GM21786 (cell line): ENCODE measurements around the gene ZMYND11.
"Not testable (repeated sequence)": the region's sequence is repeated elsewhere in the genome, so short reads cannot be mapped to it uniquely, and the experiment has no call there.

ENCODE experiments used
- ATAC-seq: cut with Tn5 transposase; IDR thresholded peaks from one replicate; pipeline ENCODE4 v1.9.1; 2021; ENCODE audit not compliant: unreplicated experiment

ZMYND11 gene

DNA sequence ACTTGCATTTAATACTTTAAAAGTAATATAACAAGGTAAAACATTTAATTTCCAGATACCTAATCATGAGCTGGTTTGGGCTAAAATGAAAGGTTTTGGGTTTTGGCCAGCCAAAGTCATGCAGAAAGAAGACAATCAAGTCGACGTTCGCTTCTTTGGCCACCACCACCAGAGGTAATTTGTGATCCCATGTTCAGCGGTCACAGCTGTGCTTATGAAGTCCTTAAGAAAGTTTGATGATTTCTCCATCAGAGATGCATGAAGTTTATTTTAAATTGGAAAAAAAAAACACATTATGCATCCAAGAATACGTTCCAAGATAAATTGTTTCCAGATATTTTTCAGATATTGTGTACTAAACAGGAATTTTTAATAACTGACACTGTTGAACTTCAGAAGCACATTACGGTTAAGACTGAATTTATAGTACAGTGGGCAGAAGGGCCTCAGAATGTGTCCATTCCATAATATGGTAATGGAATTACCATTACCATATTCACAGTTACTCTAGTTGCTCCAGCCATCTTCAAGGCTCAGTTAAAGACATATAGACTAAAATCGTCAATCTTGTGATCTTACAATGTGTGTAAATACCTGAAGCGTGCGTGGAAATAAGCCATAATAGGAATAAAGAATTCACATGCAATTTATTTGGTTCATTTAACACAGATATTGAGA is 106.8 kb downstream of the ZMYND11 start:
- ATAC-seq = no peak

DNA sequence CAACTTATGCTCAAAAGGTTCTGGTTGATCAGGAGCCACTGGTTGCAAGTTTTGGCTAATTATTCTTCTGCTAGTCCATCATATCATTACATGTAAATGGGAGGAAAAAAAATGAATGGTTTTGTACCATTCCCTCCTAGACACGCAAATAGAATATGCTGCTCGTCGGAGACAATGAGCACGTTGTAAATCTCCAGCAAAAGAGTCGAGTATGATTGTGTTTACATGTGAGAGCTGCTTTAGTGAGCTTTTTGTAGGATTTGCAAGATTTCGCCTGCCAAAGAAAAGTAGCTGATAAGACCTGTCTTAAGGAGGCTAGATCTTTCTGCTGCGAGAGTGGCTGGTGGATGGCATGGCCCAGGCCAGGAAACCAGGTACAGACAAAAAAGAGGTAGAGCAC is 109.0 kb downstream of the ZMYND11 start:
- ATAC-seq = no peak

DNA sequence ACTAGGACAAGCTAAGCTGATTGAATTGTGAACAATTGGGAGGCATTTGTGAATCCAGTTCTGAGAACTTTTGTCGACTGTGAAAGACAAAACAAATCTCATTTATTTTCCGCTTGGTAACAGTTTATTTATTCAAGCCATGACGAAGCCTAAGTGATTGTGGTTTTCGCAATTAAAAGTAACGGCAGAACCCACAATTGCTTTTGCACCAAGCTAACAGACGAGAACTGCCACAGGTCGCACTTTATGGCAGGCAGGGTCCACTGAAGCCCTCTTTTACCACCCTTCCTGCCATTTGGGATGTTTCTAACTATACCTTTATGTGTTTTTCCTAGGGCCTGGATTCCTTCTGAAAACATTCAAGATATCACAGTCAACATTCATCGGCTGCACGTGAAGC is 111.2 kb downstream of the ZMYND11 start:
- no peak for ATAC-seq

DNA sequence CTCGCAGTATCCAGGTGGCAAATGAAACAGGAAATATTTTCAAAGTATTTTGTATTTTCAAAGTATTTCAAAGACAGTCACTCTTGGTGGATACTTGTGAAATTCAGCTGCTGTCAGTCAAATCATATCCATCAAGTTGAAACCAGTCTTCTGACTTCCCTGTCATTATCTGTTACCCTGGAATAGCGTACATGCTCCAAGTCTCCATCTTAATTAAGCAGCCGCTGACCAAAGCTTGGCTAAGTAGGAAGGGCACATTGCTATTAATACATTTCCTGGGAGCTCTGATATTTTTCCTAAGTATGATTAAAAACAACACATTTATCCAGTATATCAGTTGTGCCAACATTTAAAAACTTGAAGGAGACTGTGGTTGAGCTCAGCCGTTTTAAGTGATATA is 112.2 kb downstream of the ZMYND11 start:
- no peak for ATAC-seq

DNA sequence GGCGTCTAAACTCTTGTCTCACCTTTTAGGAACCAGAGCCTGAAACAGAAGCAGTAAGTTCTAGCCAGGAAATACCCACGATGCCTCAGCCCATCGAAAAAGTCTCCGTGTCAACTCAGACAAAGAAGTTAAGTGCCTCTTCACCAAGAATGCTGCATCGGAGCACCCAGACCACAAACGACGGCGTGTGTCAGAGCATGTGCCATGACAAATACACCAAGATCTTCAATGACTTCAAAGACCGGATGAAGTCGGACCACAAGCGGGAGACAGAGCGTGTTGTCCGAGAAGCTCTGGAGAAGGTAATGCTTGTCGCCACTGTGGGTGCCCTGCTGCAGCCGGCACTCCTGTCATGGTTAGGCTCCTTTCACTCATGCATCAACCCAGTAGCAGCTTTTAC is 113.1 kb downstream of the ZMYND11 start:
- no peak for ATAC-seq

DNA sequence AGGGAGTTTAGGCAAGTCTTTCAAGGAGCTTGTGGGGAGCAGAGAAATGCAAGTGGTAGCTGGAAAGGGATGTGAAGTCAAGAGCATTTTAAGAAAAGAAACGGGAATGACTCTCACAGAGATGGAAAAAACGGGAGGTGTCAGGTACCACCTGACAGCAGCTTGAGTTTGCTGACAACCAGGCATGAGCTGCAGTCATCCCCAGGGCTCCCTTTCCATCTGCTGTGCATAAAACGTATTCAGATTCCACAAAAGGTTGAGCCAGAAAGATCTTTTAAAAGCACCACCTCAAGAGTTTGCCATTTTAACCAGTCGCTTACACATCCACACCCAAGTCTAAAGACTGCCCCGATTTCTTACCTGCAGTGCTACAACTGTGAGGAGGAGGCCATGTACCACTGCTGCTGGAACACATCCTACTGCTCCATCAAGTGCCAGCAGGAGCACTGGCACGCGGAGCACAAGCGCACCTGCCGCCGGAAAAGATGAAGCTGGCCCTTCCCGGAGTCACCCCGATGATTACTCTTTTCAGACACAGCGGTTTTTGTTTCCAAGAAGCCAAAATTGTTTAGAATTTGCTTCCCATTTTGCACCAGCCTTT is 116.8 kb downstream of the ZMYND11 start:
- no peak for ATAC-seq

DNA sequence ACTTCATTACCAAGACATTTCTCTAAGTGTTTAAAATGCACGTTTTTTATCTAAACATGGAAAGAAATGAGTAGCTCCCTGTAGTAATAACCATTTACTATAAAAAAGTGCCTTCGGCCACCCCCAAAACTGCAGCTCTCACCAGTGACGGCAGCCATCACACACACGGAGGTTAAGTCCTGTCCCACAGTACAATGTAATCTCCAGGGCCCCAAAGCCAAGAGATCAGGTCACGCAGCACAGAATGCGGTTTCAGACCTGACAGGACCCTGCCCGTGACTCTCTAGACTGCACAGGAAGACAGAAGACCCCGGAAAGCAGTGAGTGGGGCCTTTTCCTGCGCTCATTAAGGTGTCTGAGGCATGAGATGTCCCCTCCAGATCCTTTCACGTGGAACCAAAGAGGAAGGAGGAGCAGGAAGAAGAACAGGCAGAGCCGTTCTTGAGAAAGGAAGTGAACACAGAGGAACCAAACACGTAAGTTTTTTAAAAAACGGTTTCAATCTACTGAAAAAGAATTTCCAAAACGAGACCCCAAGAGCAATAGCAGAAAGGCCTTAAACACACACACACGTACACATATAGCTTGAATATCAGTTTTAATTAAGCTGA is 125.7 kb downstream of the ZMYND11 start:
- no peak for ATAC-seq

DNA sequence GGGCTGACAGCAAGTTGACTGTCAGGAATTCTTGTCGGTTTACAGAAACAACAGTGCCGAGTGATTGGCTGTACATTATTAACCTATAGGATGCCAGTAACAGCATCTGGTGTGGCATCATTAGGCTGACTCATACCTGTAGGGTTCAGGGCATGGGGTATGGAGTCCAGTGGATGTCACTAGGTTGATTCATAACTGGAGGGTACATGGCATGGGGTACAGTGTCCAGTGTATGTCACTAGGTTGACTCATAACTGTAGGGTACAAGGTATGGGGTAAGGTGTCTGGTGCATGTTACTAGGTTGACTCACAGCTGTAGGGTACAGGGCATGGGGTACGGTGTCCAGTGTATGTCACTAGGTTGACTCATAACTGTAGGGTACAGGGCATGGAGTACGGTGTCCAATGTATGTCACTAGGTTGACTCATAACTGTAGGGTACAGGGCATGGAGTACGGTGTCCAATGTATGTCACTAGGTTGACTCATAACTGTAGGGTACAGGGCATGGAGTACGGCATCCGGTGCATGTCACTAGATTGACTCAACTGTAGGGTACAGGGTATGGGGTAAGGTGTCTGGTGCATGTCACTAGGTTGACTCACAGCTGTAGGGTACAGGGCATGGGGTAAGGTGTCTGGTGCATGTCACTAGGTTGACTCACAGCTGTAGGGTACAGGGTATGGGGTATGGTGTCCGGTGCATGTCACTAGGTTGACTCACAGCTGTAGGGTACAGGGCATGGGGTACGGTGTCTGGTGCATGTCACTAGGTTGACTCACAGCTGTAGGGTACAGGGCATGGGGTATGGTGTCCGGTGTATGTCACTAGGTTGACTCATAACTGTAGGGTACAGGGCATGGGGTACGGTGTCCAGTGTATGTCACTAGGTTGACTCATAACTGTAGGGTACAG is 129.2 kb downstream of the ZMYND11 start:
- not testable (repeated sequence) for ATAC-seq

DNA sequence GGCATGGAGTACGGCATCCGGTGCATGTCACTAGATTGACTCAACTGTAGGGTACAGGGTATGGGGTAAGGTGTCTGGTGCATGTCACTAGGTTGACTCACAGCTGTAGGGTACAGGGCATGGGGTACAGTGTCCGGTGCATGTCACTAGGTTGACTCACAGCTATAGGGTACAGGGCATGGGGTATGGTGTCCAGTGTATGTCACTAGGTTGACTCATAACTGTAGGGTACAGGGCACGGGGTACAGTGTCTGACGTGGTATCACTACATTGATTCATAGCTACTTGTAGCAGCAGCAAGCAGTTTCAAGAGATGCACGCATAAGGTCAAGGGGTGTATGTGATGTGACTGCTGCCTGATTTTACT is 129.8 kb downstream of the ZMYND11 start:
- ATAC-seq = not testable (repeated sequence)

DNA sequence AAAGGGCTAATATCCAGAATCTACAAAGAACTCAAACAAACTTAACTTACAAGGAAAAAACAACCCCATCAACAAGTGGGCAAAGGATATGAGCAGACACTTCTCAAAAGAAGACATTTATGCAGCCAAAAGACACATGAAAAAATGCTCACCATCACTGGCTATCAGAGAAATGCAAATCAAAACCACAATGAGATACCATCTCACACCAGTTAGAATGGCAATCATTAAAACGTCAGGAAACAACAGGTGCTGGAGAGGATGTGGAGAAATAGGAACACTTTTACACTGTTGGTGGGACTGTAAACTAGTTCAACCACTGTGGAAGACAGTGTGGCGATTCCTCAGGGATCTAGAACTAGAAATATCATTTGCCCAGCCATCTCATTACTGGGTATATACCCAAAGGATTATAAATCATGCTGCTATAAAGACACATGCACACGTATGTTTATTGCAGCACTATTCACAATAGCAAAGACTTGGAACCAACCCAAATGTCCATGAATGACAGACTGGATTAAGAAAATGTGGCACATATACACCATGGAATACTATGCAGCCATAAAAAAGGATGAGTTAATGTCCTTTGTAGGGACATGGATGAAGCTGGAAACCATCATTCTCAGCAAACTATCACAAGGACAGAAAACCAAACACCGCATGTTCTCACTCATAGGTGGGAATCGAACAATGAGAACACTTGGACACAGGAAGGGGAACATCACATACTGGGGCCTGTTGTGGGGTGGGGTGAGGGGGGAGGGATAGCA is 130.7 kb downstream of the ZMYND11 start:
- not testable (repeated sequence) for ATAC-seq

DNA sequence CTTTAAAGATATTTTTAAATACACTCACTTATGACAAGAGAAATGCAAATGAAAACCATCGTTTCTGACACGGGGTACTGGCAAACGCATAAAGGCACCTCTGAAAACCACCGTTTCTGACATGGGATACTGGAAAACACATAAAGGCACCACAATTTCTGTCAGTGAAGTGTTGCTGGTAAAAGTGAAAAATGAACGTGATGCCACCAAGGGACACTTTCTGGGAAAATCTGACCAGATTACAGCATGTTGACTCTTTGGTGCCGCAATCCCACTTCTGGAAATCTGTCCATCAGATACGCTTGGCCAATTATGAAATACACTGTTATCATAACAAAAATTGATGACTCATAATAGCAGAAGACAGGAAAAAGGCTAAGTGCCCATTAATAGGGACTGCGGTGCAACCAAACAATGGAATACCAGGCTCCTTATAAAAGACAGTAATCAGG is 131.7 kb downstream of the ZMYND11 start:
- no peak for ATAC-seq

DNA sequence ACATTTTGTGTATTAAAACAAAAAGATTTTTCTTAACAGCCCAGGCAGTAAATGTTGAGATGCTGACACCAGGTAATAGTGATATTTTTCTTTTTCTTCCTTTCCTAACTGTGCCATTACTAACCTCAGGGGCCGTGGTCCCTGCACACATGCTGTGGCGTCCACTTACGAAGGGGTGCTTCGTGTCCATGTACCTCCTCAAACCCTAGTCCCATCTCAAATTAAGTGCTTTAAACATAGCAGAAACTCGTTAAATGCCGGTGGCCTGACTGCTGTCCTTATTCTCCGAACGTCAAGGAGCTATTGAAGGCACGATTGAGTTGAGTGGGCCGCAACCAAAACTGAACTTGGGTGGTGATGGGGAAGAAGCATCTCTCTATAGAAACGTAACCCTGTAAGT is 132.4 kb downstream of the ZMYND11 start:
- no peak for ATAC-seq

DNA sequence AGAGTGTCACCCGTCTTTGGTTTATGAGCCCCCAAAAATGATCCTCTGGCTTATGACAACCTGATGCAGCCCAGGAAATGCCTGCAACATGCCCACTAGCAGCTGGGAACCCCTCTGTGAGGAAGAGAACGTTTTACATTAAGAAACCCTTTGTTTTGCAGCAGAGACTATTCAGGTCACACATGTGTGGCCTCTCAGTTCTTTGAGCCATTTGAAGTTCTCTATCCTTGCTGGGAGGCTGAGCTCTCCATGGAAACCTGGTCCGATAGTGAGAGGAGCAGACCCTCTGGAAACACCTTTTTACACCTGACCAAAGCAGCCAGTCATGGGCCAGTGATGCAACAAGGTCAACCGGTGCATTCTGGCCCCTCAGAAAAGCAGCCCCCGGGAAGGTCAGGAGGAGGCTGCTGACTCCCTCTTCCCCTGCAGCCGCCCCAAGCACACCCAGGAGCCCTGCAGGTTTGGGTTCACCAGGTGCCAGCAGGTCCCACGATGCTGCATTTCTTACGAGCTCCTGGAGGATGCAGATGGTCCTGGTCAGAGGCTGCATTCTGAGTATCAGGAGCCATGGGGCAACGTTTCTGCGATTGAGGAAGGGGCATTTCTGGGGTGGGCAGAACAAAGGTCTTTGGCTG is 134.3 kb downstream of the ZMYND11 start:
- ATAC-seq = no peak

DNA sequence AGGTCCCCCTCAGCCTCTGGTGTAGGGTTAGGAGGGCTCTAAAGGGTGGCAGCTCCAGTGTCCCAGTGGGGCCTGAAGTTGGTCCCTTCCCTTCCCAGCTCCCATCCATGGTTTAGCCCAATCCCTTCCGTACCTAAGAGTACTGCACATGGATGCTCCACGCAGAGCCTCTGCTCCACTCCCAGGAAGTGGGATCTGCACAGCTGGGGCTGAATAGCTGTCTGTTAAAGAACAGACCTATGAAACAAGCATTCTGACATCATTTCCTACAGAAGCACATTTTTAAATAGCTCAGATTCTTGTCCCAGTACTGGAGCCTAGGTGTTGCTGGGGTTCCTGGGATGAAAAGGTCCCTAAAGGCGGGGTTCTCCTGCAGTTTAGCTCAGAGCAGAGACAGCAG is 135.9 kb downstream of the ZMYND11 start:
- no peak for ATAC-seq

DNA sequence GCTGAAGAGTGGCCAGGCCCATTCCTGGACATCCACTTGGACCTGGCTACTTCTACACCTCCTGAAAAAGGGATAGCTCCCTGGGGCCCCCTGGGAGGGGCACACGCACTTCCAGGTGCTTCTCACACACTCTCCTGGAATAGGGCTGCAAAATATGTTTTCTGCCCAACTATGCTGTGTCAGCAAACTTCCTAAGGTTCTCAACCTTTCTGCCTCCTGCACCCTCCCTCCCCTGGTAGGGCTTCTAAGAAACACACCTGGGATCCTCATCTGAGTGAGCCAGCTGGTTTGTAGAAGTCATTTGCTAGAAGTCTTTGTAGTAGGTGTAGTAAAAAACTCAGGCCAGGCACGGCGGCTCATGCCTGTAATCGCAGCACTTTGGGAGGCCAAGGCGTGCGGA is 136.5 kb downstream of the ZMYND11 start:
- ATAC-seq = no peak

DNA sequence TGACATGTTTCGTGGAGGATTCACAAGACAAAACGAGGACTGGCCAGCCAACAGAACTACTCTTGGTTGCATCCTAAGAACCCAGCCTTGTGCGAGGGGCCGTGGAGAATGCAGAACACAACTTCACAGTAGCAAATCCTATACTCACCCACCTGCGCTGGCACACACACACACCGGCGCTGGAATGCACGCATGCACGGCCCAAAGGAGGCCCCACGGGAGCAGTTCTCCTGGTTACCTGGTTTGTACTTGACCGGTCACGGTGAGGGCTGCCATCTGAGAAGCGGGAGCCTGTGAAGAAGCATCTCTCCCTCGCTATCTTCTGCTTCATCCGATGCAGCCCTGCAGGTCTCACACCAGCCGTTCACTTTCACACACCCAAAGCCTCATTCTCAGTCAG is 137.8 kb downstream of the ZMYND11 start:
- no peak for ATAC-seq

DNA sequence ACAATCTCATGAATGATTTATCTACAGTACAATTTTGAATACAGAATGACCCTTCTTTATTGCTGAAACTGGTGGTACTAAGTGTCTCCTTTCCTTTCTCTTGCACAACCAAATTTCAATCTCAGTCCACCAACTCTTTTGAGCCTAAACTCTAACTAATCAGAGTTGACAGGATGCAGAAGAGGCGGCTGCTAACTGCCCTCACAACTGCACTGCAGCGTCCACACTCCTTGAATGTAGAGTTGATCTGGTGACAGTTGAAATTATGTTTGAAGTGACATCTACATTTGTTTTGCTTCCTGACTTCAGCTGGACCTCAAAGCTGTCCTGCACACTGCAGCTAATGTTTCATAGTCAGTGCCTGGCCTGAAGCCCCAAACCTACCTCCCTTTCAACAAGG is 139.6 kb downstream of the ZMYND11 start:
- ATAC-seq = no peak

DNA sequence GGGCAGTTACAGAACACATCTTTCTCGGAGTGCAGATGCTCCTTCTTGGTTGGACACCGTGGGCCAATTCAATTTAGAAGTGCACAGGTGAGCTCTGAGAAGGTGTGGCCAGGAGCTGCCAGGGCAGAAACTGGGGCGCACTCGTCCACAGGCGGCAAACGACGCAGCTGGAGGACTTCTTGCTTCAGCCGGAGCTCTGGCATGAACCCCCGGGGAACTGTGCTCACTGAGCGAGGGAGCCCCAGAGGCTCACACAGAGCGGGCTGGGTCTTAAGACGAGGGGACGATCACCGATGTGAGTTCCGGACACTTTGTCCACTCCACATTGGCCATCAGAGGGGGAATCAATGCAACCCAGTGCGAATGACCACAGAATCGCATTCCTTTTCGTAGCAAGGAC is 140.4 kb downstream of the ZMYND11 start:
- no peak for ATAC-seq

DNA sequence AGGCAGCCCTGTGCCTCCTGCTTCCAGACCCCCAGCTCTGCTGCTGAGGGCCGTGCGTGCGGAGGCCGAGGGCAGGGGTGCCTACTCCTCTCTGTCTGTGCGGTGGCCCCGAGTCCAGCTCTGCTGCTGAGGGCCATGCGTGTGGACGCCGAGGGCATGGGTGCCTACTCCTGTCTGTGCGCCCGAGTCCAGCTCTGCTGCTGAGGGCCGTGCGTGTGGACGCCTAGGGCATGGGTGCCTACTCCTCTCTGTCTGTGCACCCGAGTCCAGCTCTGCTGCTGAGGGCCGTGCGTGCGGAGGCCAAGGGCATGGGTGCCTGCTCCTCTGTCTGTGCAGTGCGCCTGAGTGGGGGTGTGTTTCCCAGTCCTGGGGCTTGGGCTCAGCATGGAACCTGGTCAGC is 142.7 kb downstream of the ZMYND11 start:
- ATAC-seq = no peak

DNA sequence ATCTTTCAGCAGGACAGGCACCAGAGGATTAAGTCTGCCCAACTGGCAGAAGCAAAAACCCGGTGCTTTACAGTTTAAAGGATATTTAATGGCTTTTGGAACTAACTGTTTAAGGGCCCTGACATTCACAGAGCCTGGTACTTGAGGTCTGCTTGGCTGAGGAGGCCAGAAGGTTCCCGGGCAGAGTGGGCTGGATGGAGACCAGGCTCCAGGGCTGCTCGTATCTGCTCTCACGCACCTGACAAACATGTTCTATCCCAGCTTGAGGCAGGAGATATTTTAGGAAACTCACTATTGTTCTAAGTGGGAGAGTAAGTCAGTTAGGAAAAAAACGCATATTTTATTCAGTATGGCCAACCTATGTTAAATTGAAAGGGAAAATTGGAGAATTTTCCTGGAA is 143.5 kb downstream of the ZMYND11 start:
- no peak for ATAC-seq
